Measurements from ENCODE around the gene SLC35F6. TPM values are rescaled to one million over a fixed set of nuclear protein-coding genes. Genes with fewer than 3 reads are reported as not detected.

The SLC35F6 gene
- total RNA-seq, 1 donor from 2014 or later: 40.8 TPM

GRCh38 chr2:26767129-26767528 is 3.0 kb downstream of the SLC35F6 start:
- Histone ChIP-seq H3K9me3 (no peaks in the 10 kb centered on the region), H3K4me1 (peaks cover 86% of the 10 kb centered on the region)
- intact Hi-C loops (cut with DNase I): no loop called here

GRCh38 chr2:26767894-26768487 is 3.9 kb downstream of the SLC35F6 start:
- Histone ChIP-seq H3K4me1 (peaks cover 93% of the 10 kb centered on the region), H3K27ac (peak overlapping the region; percentile 87), H3K27me3 (no peaks in the 10 kb centered on the region), H3K9me3 (no peaks in the 10 kb centered on the region), H3K4me3 (no peak overlapping the region), H3K36me3 (no peaks in the 10 kb centered on the region)
- intact Hi-C loops (cut with DNase I): no loop called here
- TF ChIP-seq POLR2A (IDR thresholded peaks at IDR 0.05) (no peak), POLR2AphosphoS5 (IDR thresholded peaks at IDR 0.05; ENCODE audit: insufficient read depth in 1 of 2, low read depth in 1 of 2) (no peak), CTCF (IDR thresholded peaks at IDR 0.05) (no peak)
- no peak for DNase-seq (ENCODE audit: extremely low spot score in 2 of 2)

More at GRCh38 chr2:26767129-26767528, 3.0 kb downstream of the SLC35F6 start:
- Histone ChIP-seq H3K4me3 (no peak overlapping the region), H3K27me3 (no peaks in the 10 kb centered on the region), H3K36me3 (no peaks in the 10 kb centered on the region), H3K27ac (peak overlapping the region; percentile 87)
- TF ChIP-seq POLR2A (IDR thresholded peaks at IDR 0.05) (no peak), POLR2AphosphoS5 (IDR thresholded peaks at IDR 0.05; ENCODE audit: insufficient read depth in 1 of 2, low read depth in 1 of 2) (no peak), CTCF (IDR thresholded peaks at IDR 0.05) (no peak)
- DNase-seq (ENCODE audit: extremely low spot score in 2 of 2): no peak

GRCh38 chr2:26768759-26769088 is 4.6 kb downstream of the SLC35F6 start:
- Histone ChIP-seq H3K9me3 (no peaks in the 10 kb centered on the region), H3K4me3 (no peak overlapping the region), H3K27ac (peak overlapping the region; percentile 87), H3K27me3 (no peaks in the 10 kb centered on the region), H3K36me3 (no peaks in the 10 kb centered on the region), H3K4me1 (peaks cover 93% of the 10 kb centered on the region)
- no peak for DNase-seq (ENCODE audit: extremely low spot score in 2 of 2)
- TF ChIP-seq POLR2AphosphoS5 (IDR thresholded peaks at IDR 0.05; ENCODE audit: insufficient read depth in 1 of 2, low read depth in 1 of 2) (no peak), CTCF (IDR thresholded peaks at IDR 0.05) (no peak), POLR2A (IDR thresholded peaks at IDR 0.05) (no peak)
- intact Hi-C loops (cut with DNase I): no loop called here

- Histone ChIP-seq H3K4me1 (peaks cover 94% of the 10 kb centered on the region), H3K4me3 (no peak overlapping the region), H3K27me3 (no peaks in the 10 kb centered on the region), H3K36me3 (no peaks in the 10 kb centered on the region), H3K27ac (peak overlapping the region; percentile 87), H3K9me3 (no peaks in the 10 kb centered on the region)
- TF ChIP-seq CTCF (IDR thresholded peaks at IDR 0.05) (no peak), POLR2A (IDR thresholded peaks at IDR 0.05) (no peak), POLR2AphosphoS5 (IDR thresholded peaks at IDR 0.05; ENCODE audit: insufficient read depth in 1 of 2, low read depth in 1 of 2) (peak; percentile 77 to 81)
- intact Hi-C loops (cut with DNase I): no loop called here
- no peak for DNase-seq (ENCODE audit: extremely low spot score in 2 of 2)
These were observed 5.1 kb downstream of the SLC35F6 start for GRCh38 chr2:26769089-26769761.

GRCh38 chr2:26770986-26771586 is 7.0 kb downstream of the SLC35F6 start:
- Histone ChIP-seq H3K27me3 (no peaks in the 10 kb centered on the region), H3K27ac (peak overlapping the region; percentile 87), H3K36me3 (peaks cover 7 to 16% of the 10 kb centered on the region in 2 donors), H3K9me3 (no peaks in the 10 kb centered on the region), H3K4me1 (peaks cover 80% of the 10 kb centered on the region), H3K4me3 (no peak overlapping the region)
- TF ChIP-seq POLR2AphosphoS5 (IDR thresholded peaks at IDR 0.05; ENCODE audit: insufficient read depth in 1 of 2, low read depth in 1 of 2): no peak
- TF ChIP-seq POLR2A (IDR thresholded peaks at IDR 0.05): no peak
- TF ChIP-seq CTCF (IDR thresholded peaks at IDR 0.05): no peak
- intact Hi-C loops (cut with DNase I): loop anchor here (5.0 kb wide), 1 partner anchor 1896 kb away; no protein-coding TSS in a partner anchor
- no peak for DNase-seq (ENCODE audit: extremely low spot score in 2 of 2)

Measured in vagina (tissue), 2 donors.